HCT116 (cell line): ENCODE results near the gene PANK4. TPM values are rescaled to one million over a fixed set of nuclear protein-coding genes. Genes with fewer than 3 reads are reported as not detected.

Source experiments
- ATAC-seq: fragments of 200-7000 bp; cut with Tn5 transposase; 2 replicates; pipeline ENCODE4 v1.9.1; 2020; ENCODE audit warnings: mild to moderate bottlenecking, moderate library complexity
- BruUV-seq: library from RNA; stranded (reverse); fragments of 400-500 nt; replicated peaks from 2 replicates; lab custom pipeline; 2021; lab: Mats Ljungman, UMichigan
- CTCF ChIA-PET: fragments of 300-600 bp; sonication (Branson Sonifier 250); formaldehyde crosslinking; loops from one replicate; lab custom pipeline; 2021; ENCODE audit warnings: antibody characterized with exemption; lab: Charles Lee
- POLR2A ChIA-PET: fragments of 300-600, 350-600 bp; sonication (Branson Sonifier 250); formaldehyde crosslinking; loops from one replicate; lab custom pipeline; 2021; ENCODE audit warnings: antibody characterized with exemption; lab: Charles Lee
- RAD21 ChIA-PET, 2 experiments: fragments of 300-600 bp; sonication (Branson Sonifier 250); formaldehyde crosslinking; loops; one replicate each; lab custom pipeline; 2023; ENCODE audit warnings: low total read pairs in 2 of 2; ENCODE audit not compliant: uncharacterized antibody in 2 of 2, unreplicated experiment in 2 of 2, low non-redundant PET in 1 of 2; lab: Charles Lee
- DNase-seq: peaks from one replicate; pipeline ENCODE4 v3.0.0-alpha.2; 2010; ENCODE audit warnings: low read depth, low spot score
- H2AFZ ChIP-seq: fragments of 200-600 bp; shearing (Covaris generic), sonication (generic); 2 replicates; pipeline ENCODE4 v1.6.1; 2017; ENCODE audit warnings: low read depth, mixed run types, mixed read lengths, antibody characterized with exemption, low read length; ENCODE audit not compliant: poor library complexity, severe bottlenecking
- H3K27ac ChIP-seq: 2 replicates; pipeline ENCODE4 v1.5.1; 2012; ENCODE audit warnings: low read depth, low read length
- H3K27me3 ChIP-seq: fragments of 200-600 bp; sonication (generic); 2 replicates; pipeline ENCODE4 v1.6.1; 2016; ENCODE audit warnings: mixed run types, low read length, mixed read lengths; ENCODE audit not compliant: insufficient read depth
- H3K36me3 ChIP-seq, 2 experiments: fragments of 200-500 bp in 1 of 2; fragments of 200-600 bp in 1 of 2; sonication (Bioruptor generic) in 1 of 2; sonication (generic) in 1 of 2; 2 replicates each; pipeline versions ENCODE4 v1.5.1 to v1.6.1; 2014 to 2016; ENCODE audit warnings: low read length in 2 of 2, inconsistent platforms in 1 of 2, mixed read lengths in 1 of 2, mixed run types in 1 of 2; ENCODE audit not compliant: insufficient read depth in 2 of 2, control insufficient read depth in 1 of 2
- H3K4me1 ChIP-seq, 2 experiments: fragments of 200-600 bp in 1 of 2; sonication (generic) in 1 of 2; 2 replicates each; pipeline versions ENCODE4 v1.5.1 to v1.6.1; 2012 to 2017; ENCODE audit warnings: low read length in 2 of 2, inconsistent platforms in 1 of 2, mild to moderate bottlenecking in 1 of 2, mixed read lengths in 1 of 2, mixed run types in 1 of 2, moderate library complexity in 1 of 2; ENCODE audit not compliant: insufficient read depth in 2 of 2, control insufficient read depth in 1 of 2
- H3K4me2 ChIP-seq: fragments of 200-600 bp; sonication (generic); 2 replicates; pipeline ENCODE4 v1.6.1; 2017; ENCODE audit warnings: mixed run types, low read length, mixed read lengths
- H3K4me3 ChIP-seq, 2 experiments: fragments of 200-600 bp in 1 of 2; sonication (generic) in 1 of 2; replicated peaks in 1 of 2; 2 replicates each; pipeline ENCODE4 v1.5.1; 2011 to 2016; ENCODE audit warnings: low read length in 2 of 2, control low read depth in 1 of 2, low read depth in 1 of 2, mild to moderate bottlenecking in 1 of 2, mixed read lengths in 1 of 2, mixed run types in 1 of 2
- H3K79me2 ChIP-seq: fragments of 200-600 bp; sonication (generic); 2 replicates; pipeline ENCODE4 v1.6.1; 2017; ENCODE audit warnings: mild to moderate bottlenecking, mixed run types, low read length, moderate library complexity, mixed read lengths; ENCODE audit not compliant: insufficient read depth
- H3K9ac ChIP-seq: fragments of 200-600 bp; sonication (generic); 2 replicates; pipeline ENCODE4 v1.6.1; 2016; ENCODE audit warnings: low read length, mixed read lengths
- H3K9me2 ChIP-seq: fragments of 200-600 bp; sonication (generic), shearing (Covaris generic); 2 replicates; pipeline ENCODE4 v1.6.1; 2017; ENCODE audit warnings: mixed run types, mild to moderate bottlenecking, moderate library complexity; ENCODE audit not compliant: insufficient read depth
- H3K9me3 ChIP-seq, 2 experiments: fragments of 200-500 bp in 1 of 2; fragments of 200-600 bp in 1 of 2; sonication (Bioruptor generic) in 1 of 2; sonication (generic) in 1 of 2; 2 replicates each; pipeline ENCODE4 v1.6.1; 2014 to 2017; ENCODE audit warnings: low read length in 2 of 2, mixed read lengths in 2 of 2, inconsistent platforms in 1 of 2, low read depth in 1 of 2, mild to moderate bottlenecking in 1 of 2, mixed run types in 1 of 2, moderate library complexity in 1 of 2; ENCODE audit not compliant: control insufficient read depth in 1 of 2, insufficient read depth in 1 of 2
- H4K20me1 ChIP-seq: fragments of 200-600 bp; sonication (generic), shearing (Covaris generic); 2 replicates; pipeline ENCODE4 v1.6.1; 2017; ENCODE audit warnings: mixed run types, mild to moderate bottlenecking, moderate library complexity; ENCODE audit not compliant: insufficient read depth
- ATF3 ChIP-seq: IDR thresholded peaks from 2 replicates; pipeline ENCODE4 v1.6.1; 2012
- CBX3 ChIP-seq: IDR thresholded peaks from 2 replicates; pipeline ENCODE4 v1.6.1; 2012; ENCODE audit warnings: low read depth
- EGR1 ChIP-seq: IDR thresholded peaks from 2 replicates; pipeline ENCODE4 v1.6.1; 2012; ENCODE audit warnings: low read depth
- ELF1 ChIP-seq: IDR thresholded peaks from 2 replicates; pipeline ENCODE4 v1.6.1; 2012; ENCODE audit warnings: low read depth, borderline replicate concordance
- EZH2 ChIP-seq: fragments of 200-600 bp; sonication (generic); IDR thresholded peaks from 2 replicates; pipeline ENCODE4 v1.6.1; 2017; ENCODE audit warnings: antibody characterized with exemption, mixed run types
- EZH2phosphoT487 ChIP-seq: fragments of 200-600 bp; IDR thresholded peaks from 2 replicates; pipeline ENCODE4 v1.6.1; 2018; ENCODE audit warnings: antibody characterized with exemption, borderline replicate concordance
- MAX ChIP-seq: IDR thresholded peaks from 2 replicates; pipeline ENCODE4 v1.6.1; 2012
- POLR2AphosphoS5 ChIP-seq: IDR thresholded peaks from 2 replicates; pipeline ENCODE4 v1.6.1; 2011; ENCODE audit warnings: mild to moderate bottlenecking, low read depth, low read length, moderate library complexity
- RAD21 ChIP-seq: IDR thresholded peaks from 2 replicates; pipeline ENCODE4 v1.6.1; 2012; ENCODE audit warnings: low read depth, mild to moderate bottlenecking
- SP1 ChIP-seq: IDR thresholded peaks from 2 replicates; pipeline ENCODE4 v1.6.1; 2012; ENCODE audit warnings: low read depth
- SRF ChIP-seq: IDR thresholded peaks from 2 replicates; pipeline ENCODE4 v1.6.1; 2012; ENCODE audit warnings: low read depth
- YY1 ChIP-seq: IDR thresholded peaks from 2 replicates; pipeline ENCODE4 v1.6.1; 2011; ENCODE audit warnings: low read length, low read depth, moderate library complexity, mild to moderate bottlenecking; ENCODE audit not compliant: insufficient replicate concordance; ENCODE audit errors: extremely low read depth
- ZBTB33 ChIP-seq: IDR thresholded peaks from 2 replicates; pipeline ENCODE4 v1.6.1; 2011; ENCODE audit warnings: mild to moderate bottlenecking, low read length, moderate library complexity; ENCODE audit not compliant: insufficient replicate concordance; ENCODE audit errors: extremely low read depth
- ZFX ChIP-seq: fragments of 450-650 bp; IDR thresholded peaks from 2 replicates; pipeline ENCODE4 v1.6.1; 2017
- ZNF274 ChIP-seq: fragments of 200-500 bp; sonication (Bioruptor generic); IDR thresholded peaks from 2 replicates; pipeline ENCODE4 v1.6.1; 2014; ENCODE audit warnings: mild to moderate bottlenecking, low read depth, low read length, inconsistent platforms
- intact Hi-C: fragments of 100-400 bp; cut with micrococcal nuclease; formaldehyde crosslinking; loops from 2 replicates; pipeline ENCODE4 v1.10.0; 2022
- total RNA-seq: library from RNA; stranded (reverse); gene quantifications from one replicate; pipeline ENCODE4 v1.2.1, GENCODE V29; 2021; ENCODE audit not compliant: unreplicated experiment
- TF ChIP-seq, protein P1 (sequence below), 3 experiments: fragments of 200-600 bp in 1 of 3; sonication (generic) in 1 of 3; IDR thresholded peaks in 2 of 3; conservative IDR thresholded peaks in 1 of 3; 2 replicates each; pipeline ENCODE4 v1.5.1; 2012 to 2017; ENCODE audit warnings: low read depth in 2 of 3, low read length in 2 of 3, antibody characterized with exemption in 1 of 3, borderline replicate concordance in 1 of 3, control low read depth in 1 of 3, mild to moderate bottlenecking in 1 of 3, mixed read lengths in 1 of 3, mixed run types in 1 of 3, moderate library complexity in 1 of 3; ENCODE audit not compliant: insufficient read depth in 1 of 3
- TF ChIP-seq, protein P2 (sequence below): IDR thresholded peaks from 2 replicates; pipeline ENCODE4 v1.6.1; 2012; ENCODE audit warnings: low read depth

Gene PANK4
- total RNA-seq, 1 experiment from 2014 or later, result 38.5 TPM

DNA sequence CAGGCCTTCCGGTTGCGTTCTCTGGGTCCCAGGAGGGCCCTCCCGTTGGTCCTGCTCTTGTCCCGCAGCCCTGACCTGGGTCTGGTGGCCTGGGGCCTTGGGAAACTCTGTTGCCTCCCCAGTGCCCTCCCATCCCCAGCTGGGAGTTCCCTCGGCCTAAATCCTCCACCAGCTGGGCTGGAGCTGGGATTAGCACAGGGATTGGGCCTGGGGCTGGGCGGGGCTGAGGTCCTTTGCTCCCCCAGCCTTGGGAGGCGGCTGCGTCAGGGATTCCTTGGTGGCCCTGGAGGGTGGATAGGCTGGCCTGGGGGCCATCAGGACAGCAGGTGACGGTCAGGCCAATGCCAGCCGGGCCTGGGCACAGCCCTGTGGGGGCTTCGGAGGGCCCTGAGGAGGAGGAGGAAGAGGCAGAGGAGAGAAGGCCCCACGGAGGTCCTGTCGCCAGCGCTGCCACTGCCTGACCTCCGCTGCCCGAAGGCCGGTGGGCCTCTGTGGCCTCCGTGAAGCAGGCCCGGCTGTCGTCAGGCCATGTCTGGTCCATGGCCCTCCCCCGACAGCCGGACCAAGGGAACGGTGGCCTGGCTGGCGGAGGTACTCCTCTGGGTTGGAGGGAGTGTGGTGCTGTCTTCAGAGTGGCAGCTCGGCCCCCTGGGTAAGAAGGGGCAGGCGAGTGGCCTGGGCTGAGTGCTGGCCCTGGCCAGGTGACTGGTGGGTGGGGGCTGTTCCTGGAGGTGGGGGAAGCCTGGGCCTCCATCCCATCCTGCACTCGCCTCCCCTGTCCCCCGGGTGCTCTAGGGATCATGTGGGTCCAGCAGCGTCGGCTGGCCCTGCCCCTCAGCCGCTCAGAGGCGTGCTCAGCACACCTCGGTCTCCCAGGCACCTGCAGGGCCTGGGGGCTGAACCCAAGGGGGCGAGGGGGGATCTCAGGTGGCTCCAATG is 50.1 kb downstream of the PANK4 start, which contains the start of gene PLCH2:
TSS of gene PLCH2 (plus strand) at position 229 of the 939 bp plus-strand sequence. CDS start at position 529, 300 bp downstream.
- BruUV-seq, result no TSS peak
- ATAC-seq, result no peak
- Histone ChIP-seq H3K79me2 (no peaks in the 10 kb centered on the region), H3K9me2 (no peaks in the 10 kb centered on the region)
- DNase-seq, result no peak
- TF ChIP-seq CBX3 (no peak), ATF3 (no peak), POLR2AphosphoS5 (no peak), MAX (no peak), SP1 (no peak), ELF1 (no peak), YY1 (no peak), RAD21 (no peak), ZNF274 (no peak), ZFX (no peak), EZH2 (no peak), SRF (no peak), ZBTB33 (no peak), EGR1 (no peak), EZH2phosphoT487 (no peak)
- TF ChIP-seq, protein P1, sequence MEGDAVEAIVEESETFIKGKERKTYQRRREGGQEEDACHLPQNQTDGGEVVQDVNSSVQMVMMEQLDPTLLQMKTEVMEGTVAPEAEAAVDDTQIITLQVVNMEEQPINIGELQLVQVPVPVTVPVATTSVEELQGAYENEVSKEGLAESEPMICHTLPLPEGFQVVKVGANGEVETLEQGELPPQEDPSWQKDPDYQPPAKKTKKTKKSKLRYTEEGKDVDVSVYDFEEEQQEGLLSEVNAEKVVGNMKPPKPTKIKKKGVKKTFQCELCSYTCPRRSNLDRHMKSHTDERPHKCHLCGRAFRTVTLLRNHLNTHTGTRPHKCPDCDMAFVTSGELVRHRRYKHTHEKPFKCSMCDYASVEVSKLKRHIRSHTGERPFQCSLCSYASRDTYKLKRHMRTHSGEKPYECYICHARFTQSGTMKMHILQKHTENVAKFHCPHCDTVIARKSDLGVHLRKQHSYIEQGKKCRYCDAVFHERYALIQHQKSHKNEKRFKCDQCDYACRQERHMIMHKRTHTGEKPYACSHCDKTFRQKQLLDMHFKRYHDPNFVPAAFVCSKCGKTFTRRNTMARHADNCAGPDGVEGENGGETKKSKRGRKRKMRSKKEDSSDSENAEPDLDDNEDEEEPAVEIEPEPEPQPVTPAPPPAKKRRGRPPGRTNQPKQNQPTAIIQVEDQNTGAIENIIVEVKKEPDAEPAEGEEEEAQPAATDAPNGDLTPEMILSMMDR (IDR thresholded peaks at IDR 0.05 in 2 of 3, conservative IDR thresholded peaks at IDR 0.05 in 1 of 3; ENCODE audit: borderline replicate concordance in 1 of 3, insufficient read depth in 1 of 3, low read depth in 2 of 3, low read length in 2 of 3), result no peak
- TF ChIP-seq, protein P2, sequence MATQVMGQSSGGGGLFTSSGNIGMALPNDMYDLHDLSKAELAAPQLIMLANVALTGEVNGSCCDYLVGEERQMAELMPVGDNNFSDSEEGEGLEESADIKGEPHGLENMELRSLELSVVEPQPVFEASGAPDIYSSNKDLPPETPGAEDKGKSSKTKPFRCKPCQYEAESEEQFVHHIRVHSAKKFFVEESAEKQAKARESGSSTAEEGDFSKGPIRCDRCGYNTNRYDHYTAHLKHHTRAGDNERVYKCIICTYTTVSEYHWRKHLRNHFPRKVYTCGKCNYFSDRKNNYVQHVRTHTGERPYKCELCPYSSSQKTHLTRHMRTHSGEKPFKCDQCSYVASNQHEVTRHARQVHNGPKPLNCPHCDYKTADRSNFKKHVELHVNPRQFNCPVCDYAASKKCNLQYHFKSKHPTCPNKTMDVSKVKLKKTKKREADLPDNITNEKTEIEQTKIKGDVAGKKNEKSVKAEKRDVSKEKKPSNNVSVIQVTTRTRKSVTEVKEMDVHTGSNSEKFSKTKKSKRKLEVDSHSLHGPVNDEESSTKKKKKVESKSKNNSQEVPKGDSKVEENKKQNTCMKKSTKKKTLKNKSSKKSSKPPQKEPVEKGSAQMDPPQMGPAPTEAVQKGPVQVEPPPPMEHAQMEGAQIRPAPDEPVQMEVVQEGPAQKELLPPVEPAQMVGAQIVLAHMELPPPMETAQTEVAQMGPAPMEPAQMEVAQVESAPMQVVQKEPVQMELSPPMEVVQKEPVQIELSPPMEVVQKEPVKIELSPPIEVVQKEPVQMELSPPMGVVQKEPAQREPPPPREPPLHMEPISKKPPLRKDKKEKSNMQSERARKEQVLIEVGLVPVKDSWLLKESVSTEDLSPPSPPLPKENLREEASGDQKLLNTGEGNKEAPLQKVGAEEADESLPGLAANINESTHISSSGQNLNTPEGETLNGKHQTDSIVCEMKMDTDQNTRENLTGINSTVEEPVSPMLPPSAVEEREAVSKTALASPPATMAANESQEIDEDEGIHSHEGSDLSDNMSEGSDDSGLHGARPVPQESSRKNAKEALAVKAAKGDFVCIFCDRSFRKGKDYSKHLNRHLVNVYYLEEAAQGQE, result no peak
- TF ChIP-seq, all 23 proteins: peak for 0
- Histone ChIP-seq H3K4me3 (no peak within 1 kb of the TSS), H3K9me3 (no peaks in the 10 kb centered on the region), H3K4me1 (no peaks in the 10 kb centered on the region), H3K4me2 (no peak within 1 kb of the TSS), H3K27ac (no peak within 1 kb of the TSS), H4K20me1 (no peaks in the 10 kb centered on the region), H2AFZ (no peak within 1 kb of the TSS), H3K27me3 (no peaks in the 10 kb centered on the region), H3K36me3 (no peaks in the 10 kb centered on the region), H3K9ac (no peak within 1 kb of the TSS)
- CTCF ChIA-PET, result no interaction called here
- RAD21 ChIA-PET, result no interaction called here
- intact Hi-C loops, result no loop called here
- POLR2A ChIA-PET, result no interaction called here
